Transverse colon (tissue), 4 donors: ENCODE results near the gene ANTXR2. TPM values are rescaled to one million over a fixed set of nuclear protein-coding genes. Genes with fewer than 3 reads are reported as not detected.
"Not testable (repeated sequence)": the region's sequence is repeated elsewhere in the genome, so short reads cannot be mapped to it uniquely, and the experiment has no call there.

Experiments used
- DNase-seq: peaks from one replicate; pipeline ENCODE4 v3.0.0-alpha.2; 2019
- H3K27ac ChIP-seq, 4 donors: fragments of 200-600 bp; sonication (generic); 2 replicates each; pipeline ENCODE4 v1.5.1; 2016 to 2018; ENCODE audit warnings: inconsistent platforms in 4 of 4
- H3K27me3 ChIP-seq: fragments of 200-600 bp; sonication (generic); 2 replicates; pipeline ENCODE4 v1.5.1; 2017; ENCODE audit warnings: inconsistent platforms
- H3K36me3 ChIP-seq, 4 donors: fragments of 200-600 bp; sonication (generic); 2 replicates each; pipeline ENCODE4 v1.5.1; 2017 to 2019; ENCODE audit warnings: inconsistent platforms in 4 of 4
- H3K4me1 ChIP-seq, 4 donors: fragments of 200-600 bp; sonication (generic); 2 replicates each; pipeline ENCODE4 v1.5.1; 2017 to 2020; ENCODE audit warnings: inconsistent platforms in 4 of 4
- H3K4me3 ChIP-seq, 4 donors: fragments of 200-600 bp; sonication (generic); 1 replicate in 1 of 4; 2 replicates in 3 of 4; pipeline versions ENCODE4 v1.5.1 to v1.6.1; 2017 to 2019; ENCODE audit warnings: inconsistent platforms in 4 of 4
- H3K9me3 ChIP-seq, 2 donors: fragments of 200-600 bp; sonication (generic); 2 replicates each; pipeline ENCODE4 v1.5.1; 2017 to 2019; ENCODE audit warnings: inconsistent platforms in 2 of 2
- EP300 ChIP-seq: sonication (generic); formaldehyde crosslinking; IDR thresholded peaks from one replicate; pipeline ENCODE4 v1.6.1; 2017; ENCODE audit warnings: antibody characterized with exemption, low read depth
- POLR2A ChIP-seq: fragments of 450-650 bp; IDR thresholded peaks from one replicate; pipeline ENCODE4 v1.6.1; 2016; ENCODE audit warnings: antibody characterized with exemption, mild to moderate bottlenecking, moderate library complexity
- POLR2AphosphoS5 ChIP-seq, 3 donors: sonication (generic); formaldehyde crosslinking; IDR thresholded peaks; one replicate each; pipeline ENCODE4 v1.6.1; 2016; ENCODE audit warnings: antibody characterized with exemption in 3 of 3
- WGBS, 2 donors: methylation state at CpG; one replicate each; pipeline ENCODE4 v1.1.5; 2018; ENCODE audit warnings: low coverage in 1 of 2; 5-methylcytosine and 5-hydroxymethylcytosine counted together
- in situ Hi-C, 4 donors: fragments of 200-750 bp; cut with MboI; loops; one replicate each; pipeline versions ENCODE4 v1.15.0 to v1.15.1; 2017; ENCODE audit warnings: low sequenced_read_pairs in 3 of 4, low pct_ligation_motif_present in 1 of 4, low pct_unique_long_range_greater_than_20kb in 1 of 4
- intact Hi-C: fragments of 100-400 bp; cut with DNase I; formaldehyde crosslinking; loops from one replicate; pipeline ENCODE4 v1.15.1; 2023; ENCODE audit warnings: low total_unique reads
- total RNA-seq, 4 donors: library from RNA; depleted of rRNA; stranded (reverse); fragments of >200 nt; gene quantifications; one replicate each; pipeline ENCODE4 v1.1.0, GENCODE V29; 2016
- TF ChIP-seq, protein P1 (sequence below), 5 experiments: fragments of 200-600 bp in 3 of 5; fragments of 450-650 bp in 2 of 5; sonication (generic) in 3 of 5; IDR thresholded peaks; 1 replicate in 2 of 5; 2 replicates in 3 of 5; pipeline ENCODE4 v1.5.1; 2016 to 2017; ENCODE audit warnings: antibody characterized with exemption in 5 of 5, inconsistent platforms in 3 of 5, mild to moderate bottlenecking in 2 of 5, moderate library complexity in 1 of 5

ANTXR2 gene
- total RNA-seq, 4 donors from 2014 or later, result 46.8 to 89.8 (median 76.0) TPM

DNA sequence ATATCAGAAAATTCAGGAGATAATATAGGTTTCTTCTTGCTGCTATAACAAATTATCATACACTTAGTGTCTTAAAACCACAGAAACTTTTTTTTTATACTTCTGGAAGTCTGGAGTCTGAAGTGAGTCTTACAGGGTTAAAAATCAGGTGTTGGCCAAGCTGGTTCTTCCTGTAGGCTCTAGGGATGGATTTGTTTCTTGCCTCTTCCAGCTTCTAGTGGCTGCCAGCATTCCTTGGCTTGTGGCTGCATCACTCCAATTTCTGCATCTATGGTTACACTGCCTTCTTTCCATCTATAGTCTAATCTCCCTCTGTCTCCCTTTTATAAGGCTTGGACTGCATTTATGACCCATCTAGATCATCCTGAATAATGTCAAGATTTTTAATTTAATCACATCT, 68.7 kb downstream of the ANTXR2 start:
- peaks cover 0 to 33% (median 7%) of the 10 kb centered on the region in 4 donors for H3K36me3 ChIP-seq
- in situ Hi-C loops, result no loop called here
- TF ChIP-seq, protein P1, sequence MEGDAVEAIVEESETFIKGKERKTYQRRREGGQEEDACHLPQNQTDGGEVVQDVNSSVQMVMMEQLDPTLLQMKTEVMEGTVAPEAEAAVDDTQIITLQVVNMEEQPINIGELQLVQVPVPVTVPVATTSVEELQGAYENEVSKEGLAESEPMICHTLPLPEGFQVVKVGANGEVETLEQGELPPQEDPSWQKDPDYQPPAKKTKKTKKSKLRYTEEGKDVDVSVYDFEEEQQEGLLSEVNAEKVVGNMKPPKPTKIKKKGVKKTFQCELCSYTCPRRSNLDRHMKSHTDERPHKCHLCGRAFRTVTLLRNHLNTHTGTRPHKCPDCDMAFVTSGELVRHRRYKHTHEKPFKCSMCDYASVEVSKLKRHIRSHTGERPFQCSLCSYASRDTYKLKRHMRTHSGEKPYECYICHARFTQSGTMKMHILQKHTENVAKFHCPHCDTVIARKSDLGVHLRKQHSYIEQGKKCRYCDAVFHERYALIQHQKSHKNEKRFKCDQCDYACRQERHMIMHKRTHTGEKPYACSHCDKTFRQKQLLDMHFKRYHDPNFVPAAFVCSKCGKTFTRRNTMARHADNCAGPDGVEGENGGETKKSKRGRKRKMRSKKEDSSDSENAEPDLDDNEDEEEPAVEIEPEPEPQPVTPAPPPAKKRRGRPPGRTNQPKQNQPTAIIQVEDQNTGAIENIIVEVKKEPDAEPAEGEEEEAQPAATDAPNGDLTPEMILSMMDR (IDR thresholded peaks at IDR 0.05), result no peak
- H3K4me3 ChIP-seq, result no peak overlapping the region
- intact Hi-C loops, result no loop called here
- H3K27me3 ChIP-seq, result no peaks in the 10 kb centered on the region
- peaks cover 6 to 7% of the 10 kb centered on the region in 2 donors for H3K9me3 ChIP-seq
- no peak for DNase-seq
- H3K4me1 ChIP-seq, result no peaks in the 10 kb centered on the region
- no peak overlapping the region for H3K27ac ChIP-seq

DNA sequence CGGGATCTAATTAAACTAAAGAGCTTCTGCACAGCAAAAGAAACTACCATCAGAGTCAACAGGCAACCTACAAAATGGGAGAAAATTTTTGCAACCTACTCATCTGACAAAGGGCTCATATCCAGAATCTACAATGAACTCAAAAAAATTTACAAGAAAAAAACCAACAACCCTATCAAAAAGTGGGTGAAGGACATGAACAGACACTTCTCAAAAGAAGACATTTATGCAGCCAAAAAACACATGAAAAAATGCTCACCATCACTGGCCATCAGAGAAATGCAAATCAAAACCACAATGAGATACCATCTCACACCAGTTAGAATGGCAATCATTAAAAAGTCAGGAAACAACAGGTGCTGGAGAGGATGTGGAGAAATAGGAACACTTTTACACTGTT, 70.5 kb downstream of the ANTXR2 start:
- H3K9me3 ChIP-seq, in situ Hi-C loops, H3K27ac ChIP-seq, H3K4me3 ChIP-seq, H3K4me1 ChIP-seq, H3K27me3 ChIP-seq, intact Hi-C loops, DNase-seq: not testable (repeated sequence)
- WGBS, 2 donors, result 86% methylated on average over 1 of the region's 1 CpG; no CpG with 5 or more reads in 1 of the 2 donors
- peaks cover 0 to 19% (median 7%) of the 10 kb centered on the region in 4 donors for H3K36me3 ChIP-seq

DNA sequence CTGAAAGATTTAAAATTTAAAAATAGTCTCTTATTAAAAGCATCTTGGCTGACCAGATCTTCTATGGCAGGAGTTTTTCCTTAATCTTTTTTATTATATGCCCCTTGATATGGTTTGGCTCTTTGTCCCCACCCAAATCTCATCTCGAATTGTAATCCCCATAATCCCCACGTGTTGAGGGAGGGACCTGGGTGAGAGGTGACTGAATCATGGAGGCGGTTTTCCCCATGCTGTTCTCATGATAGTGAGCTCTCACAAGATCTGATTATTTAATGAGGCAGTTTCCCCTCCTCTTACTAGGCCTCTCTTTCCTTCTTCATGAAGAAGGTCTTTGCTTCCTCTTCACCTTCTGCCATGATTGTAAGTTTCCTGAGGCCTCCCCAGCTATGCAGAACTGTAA, 74.0 kb downstream of the ANTXR2 start:
- H3K9me3 ChIP-seq, DNase-seq, H3K27me3 ChIP-seq, intact Hi-C loops, H3K36me3 ChIP-seq, H3K27ac ChIP-seq, H3K4me3 ChIP-seq, in situ Hi-C loops: not testable (repeated sequence)
- WGBS, 2 donors, result 79 to 80% methylated on average over 3 of the region's 3 CpGs
- peaks cover 0 to 18% (median 5%) of the 10 kb centered on the region in 4 donors for H3K4me1 ChIP-seq

DNA sequence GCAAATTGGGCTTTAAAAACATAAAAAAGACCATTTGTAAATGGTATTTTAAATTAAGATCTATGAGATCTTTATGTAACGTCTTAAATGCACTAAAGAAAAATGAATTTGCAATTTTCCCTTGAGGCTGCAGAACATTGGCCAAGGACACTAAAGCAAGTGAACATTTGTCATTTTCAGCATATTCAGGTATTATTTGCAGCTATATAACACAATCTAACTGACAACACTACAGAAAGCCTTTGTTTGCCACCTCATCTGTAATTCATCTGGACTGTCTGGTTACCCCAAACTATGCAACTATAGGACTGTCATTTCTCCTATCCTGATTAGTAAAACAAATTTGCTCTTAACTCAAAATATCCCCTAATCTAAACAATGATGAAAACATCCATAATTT, 74.8 kb downstream of the ANTXR2 start:
- Histone ChIP-seq H3K27me3 (no peaks in the 10 kb centered on the region), H3K4me1 (peaks cover 0 to 18% (median 5%) of the 10 kb centered on the region in 4 donors), H3K36me3 (no peaks in the 10 kb centered on the region), H3K27ac (no peak overlapping the region), H3K4me3 (no peak overlapping the region), H3K9me3 (no peaks in the 10 kb centered on the region)
- in situ Hi-C loops (no loop called here), intact Hi-C loops (no loop called here)
- no peak for DNase-seq
- 86 to 94% methylated on average over 1 of the region's 1 CpG for WGBS, 2 donors
- no peak for TF ChIP-seq EP300
- TF ChIP-seq POLR2AphosphoS5 (IDR thresholded peaks at IDR 0.05), result no peak
- TF ChIP-seq POLR2A, result no peak
- TF ChIP-seq, protein P1 (IDR thresholded peaks at IDR 0.05), result no peak

DNA sequence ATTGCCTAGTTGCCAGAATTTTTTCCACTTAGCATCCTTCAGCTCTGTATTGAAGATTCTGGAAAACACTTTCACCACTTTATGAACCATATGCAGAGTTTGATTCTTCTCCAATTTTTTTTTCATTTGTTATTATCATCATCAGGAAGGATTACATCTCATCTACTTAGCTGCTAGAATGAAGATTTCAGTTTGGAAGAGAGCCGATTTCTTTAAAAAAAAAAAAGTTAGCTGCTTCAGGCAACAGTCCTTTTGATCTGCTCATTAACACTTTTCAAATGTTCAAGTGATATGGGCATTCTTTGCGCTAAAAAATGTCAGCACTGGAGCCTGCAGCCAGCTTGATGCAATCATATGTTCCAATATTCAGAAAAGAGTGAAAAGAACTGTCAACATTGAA, 76.2 kb downstream of the ANTXR2 start:
- no peak overlapping the region for H3K27ac ChIP-seq
- DNase-seq, result no peak
- 56 to 71% methylated on average over 2 of the region's 2 CpGs for WGBS, 2 donors
- TF ChIP-seq EP300 (no peak), POLR2AphosphoS5 (IDR thresholded peaks at IDR 0.05) (no peak), POLR2A (no peak)
- TF ChIP-seq, protein P1 (IDR thresholded peaks at IDR 0.05), result no peak
- no peaks in the 10 kb centered on the region for H3K9me3 ChIP-seq
- no peaks in the 10 kb centered on the region for H3K27me3 ChIP-seq
- H3K4me3 ChIP-seq, result no peak overlapping the region
- intact Hi-C loops, result no loop called here
- H3K4me1 ChIP-seq, result peaks cover 0 to 18% (median 5%) of the 10 kb centered on the region in 4 donors
- in situ Hi-C loops, result no loop called here
- H3K36me3 ChIP-seq, result no peaks in the 10 kb centered on the region
